ENCODE data around the gene TNFRSF18. TPM values are rescaled to one million over a fixed set of nuclear protein-coding genes. Genes with fewer than 3 reads are reported as not detected.
A peak's percentile ranks its signal among the peaks of the same experiment; 100 is the strongest.
"Not testable (repeated sequence)": the region's sequence is repeated elsewhere in the genome, so short reads cannot be mapped to it uniquely, and the experiment has no call there.

TNFRSF18 gene
- total RNA-seq, 6 experiments from 2014 or later, result 0.24 to 0.27 TPM; not detected in 4

DNA sequence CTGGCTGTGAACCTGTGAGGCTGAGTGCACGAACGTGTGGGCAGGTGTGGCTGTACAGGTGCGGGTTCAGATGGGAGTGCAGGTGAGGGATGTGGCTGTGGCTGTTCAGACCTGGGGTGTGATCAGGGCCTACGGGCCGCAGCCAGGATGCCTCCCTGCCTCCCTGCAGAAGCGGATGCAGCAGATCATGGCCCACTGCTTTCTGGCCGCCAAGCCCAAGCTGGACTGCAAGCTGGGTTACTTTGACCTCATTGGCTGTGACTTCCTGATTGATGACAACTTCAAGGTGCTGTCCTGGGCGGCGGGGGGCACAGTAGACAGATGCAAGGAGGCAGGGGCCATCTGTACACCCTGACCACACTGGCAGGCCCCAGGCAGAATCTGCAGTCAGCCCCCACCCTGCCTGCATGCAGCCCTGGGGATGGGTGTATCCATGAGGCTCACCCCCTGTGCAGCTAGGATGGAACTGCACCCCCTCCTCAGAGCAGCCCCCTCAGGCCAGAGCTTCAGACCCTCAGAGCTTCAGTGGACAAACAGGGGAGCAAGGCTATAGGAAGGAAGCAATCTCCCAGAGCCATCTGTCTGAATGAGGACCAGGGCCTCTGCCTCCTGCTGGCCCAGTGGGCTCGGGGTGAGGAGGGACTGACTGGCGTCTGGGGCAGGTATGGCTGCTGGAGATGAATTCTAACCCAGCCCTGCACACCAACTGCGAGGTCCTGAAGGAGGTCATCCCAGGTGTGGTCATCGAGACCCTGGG lies 9.8 kb downstream of the TNFRSF18 start:
- peak in 2 of 3 donors; percentile 9 to 37 for DNase-seq
- H3K27me3 ChIP-seq, result no peaks in the 10 kb centered on the region
- H3K4me3 ChIP-seq, result no peak overlapping the region
- no CpG with 5 or more reads among the region's 13 CpGs for WGBS (ENCODE audit: insufficient coverage, low coverage, low lambda C conversion rate, missing lambda C conversion rate)
- intact Hi-C loops (cut with DNase I), result no loop called here
- no peak for ATAC-seq
- peaks cover 0 to 3% (median 0%) of the 10 kb centered on the region in 4 donors for H3K4me1 ChIP-seq
- H3K9me3 ChIP-seq, result no peaks in the 10 kb centered on the region
- H3K27ac ChIP-seq, result no peak overlapping the region
- TF ChIP-seq, protein P1, sequence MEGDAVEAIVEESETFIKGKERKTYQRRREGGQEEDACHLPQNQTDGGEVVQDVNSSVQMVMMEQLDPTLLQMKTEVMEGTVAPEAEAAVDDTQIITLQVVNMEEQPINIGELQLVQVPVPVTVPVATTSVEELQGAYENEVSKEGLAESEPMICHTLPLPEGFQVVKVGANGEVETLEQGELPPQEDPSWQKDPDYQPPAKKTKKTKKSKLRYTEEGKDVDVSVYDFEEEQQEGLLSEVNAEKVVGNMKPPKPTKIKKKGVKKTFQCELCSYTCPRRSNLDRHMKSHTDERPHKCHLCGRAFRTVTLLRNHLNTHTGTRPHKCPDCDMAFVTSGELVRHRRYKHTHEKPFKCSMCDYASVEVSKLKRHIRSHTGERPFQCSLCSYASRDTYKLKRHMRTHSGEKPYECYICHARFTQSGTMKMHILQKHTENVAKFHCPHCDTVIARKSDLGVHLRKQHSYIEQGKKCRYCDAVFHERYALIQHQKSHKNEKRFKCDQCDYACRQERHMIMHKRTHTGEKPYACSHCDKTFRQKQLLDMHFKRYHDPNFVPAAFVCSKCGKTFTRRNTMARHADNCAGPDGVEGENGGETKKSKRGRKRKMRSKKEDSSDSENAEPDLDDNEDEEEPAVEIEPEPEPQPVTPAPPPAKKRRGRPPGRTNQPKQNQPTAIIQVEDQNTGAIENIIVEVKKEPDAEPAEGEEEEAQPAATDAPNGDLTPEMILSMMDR (IDR thresholded peaks at IDR 0.05), result no peak
- TF ChIP-seq POLR2A (IDR thresholded peaks at IDR 0.05), result no peak
- no peaks in the 10 kb centered on the region for H3K36me3 ChIP-seq

- 76% methylated on average over 6 of the region's 6 CpGs for whole genome bisulfite sequencing (ENCODE audit: insufficient coverage, low coverage, low lambda C conversion rate, missing lambda C conversion rate)
- H3K9me3 ChIP-seq; DNase-seq; ATAC-seq; intact Hi-C loops (cut with DNase I); H3K27me3 ChIP-seq; H3K36me3 ChIP-seq; H3K4me3 ChIP-seq; H3K4me1 ChIP-seq; H3K27ac ChIP-seq: not testable (repeated sequence)
Observed at GRCh38 chr1:1195726-1196125, 10.7 kb downstream of the TNFRSF18 start.

DNA sequence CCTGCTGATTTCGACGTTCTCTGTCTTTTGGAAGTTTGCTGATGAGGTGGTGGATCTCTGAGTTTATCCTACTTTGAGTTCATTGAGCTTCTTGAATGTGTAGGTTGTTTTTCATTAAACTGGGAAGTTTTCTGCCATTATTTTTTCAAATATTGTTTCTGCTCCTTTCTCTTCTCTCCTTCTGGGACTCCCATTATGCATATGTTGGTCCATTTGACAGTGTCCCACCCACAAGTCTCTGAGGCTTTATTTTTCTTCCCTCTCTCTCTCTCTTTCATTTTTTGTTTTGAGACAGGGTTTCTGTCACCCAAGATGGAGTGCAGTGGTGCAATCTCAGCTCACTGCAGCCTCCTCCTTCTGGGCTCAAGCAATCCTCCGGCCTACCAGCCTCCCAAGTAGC lies 11.7 kb downstream of the TNFRSF18 start:
- TF ChIP-seq, protein P1 (IDR thresholded peaks at IDR 0.05), result no peak
- TF ChIP-seq POLR2A (IDR thresholded peaks at IDR 0.05), result no peak
- no peak for DNase-seq
- Histone ChIP-seq H3K4me3 (no peak overlapping the region), H3K36me3 (no peaks in the 10 kb centered on the region), H3K27me3 (no peaks in the 10 kb centered on the region), H3K4me1 (no peaks in the 10 kb centered on the region), H3K27ac (no peak overlapping the region), H3K9me3 (no peaks in the 10 kb centered on the region)
- WGBS (ENCODE audit: insufficient coverage, low coverage, low lambda C conversion rate, missing lambda C conversion rate), result 90% methylated on average over 3 of the region's 3 CpGs
- no peak for ATAC-seq
- intact Hi-C loops (cut with DNase I), result no loop called here

DNA sequence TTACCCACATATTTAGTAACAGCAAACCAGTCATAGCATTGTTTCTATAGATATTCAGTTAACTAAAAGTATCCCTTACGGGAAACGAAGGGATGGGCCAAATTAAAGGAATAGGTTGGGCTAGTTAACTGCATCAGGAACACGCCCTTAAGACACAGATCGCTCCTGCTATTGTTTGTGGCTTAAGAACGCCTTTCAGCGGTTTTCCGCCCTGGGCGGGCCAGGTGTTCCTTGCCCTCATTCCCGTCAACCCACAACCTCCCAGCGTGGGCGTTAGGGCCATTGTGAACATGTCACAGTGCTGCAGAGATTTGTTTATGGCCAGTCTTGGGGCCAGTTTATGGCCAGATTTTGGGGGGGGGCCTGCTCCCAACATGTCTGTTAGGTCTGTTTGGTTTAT lies 14.7 kb downstream of the TNFRSF18 start:
- H3K36me3 ChIP-seq, result no peaks in the 10 kb centered on the region
- TF ChIP-seq, protein P1 (IDR thresholded peaks at IDR 0.05), result no peak
- no peak overlapping the region for H3K4me3 ChIP-seq
- DNase-seq (peak in 1 of 3 donors; percentile 15), ATAC-seq (no peak)
- WGBS (ENCODE audit: insufficient coverage, low coverage, low lambda C conversion rate, missing lambda C conversion rate), result 89% methylated on average over 9 of the region's 11 CpGs
- H3K27me3 ChIP-seq, result no peaks in the 10 kb centered on the region
- intact Hi-C loops (cut with DNase I), result no loop called here
- H3K27ac ChIP-seq, result no peak overlapping the region
- no peaks in the 10 kb centered on the region for H3K4me1 ChIP-seq
- H3K9me3 ChIP-seq, result no peaks in the 10 kb centered on the region

DNA sequence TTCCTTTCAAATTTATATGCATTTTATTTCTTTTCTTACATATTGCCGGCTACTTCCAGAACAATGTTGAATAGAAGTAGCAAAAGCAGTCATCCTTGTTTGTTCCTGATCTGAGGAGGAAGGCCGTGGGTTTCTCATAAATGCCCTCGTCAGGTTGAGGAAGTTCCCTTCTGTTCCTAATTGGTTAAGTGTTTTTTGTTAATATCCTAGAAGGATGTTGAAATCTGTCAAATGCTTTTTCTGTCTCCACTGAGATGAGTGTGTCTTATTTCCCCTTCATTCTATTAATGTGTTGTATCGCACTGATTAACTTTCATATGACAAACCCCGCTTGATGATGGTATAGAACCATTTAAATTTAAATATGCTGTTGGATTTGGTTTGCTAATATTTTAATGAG lies 17.3 kb downstream of the TNFRSF18 start:
- intact Hi-C loops (cut with DNase I), result no loop called here
- H3K9me3 ChIP-seq, result no peaks in the 10 kb centered on the region
- no peak overlapping the region for H3K27ac ChIP-seq
- DNase-seq, result no peak
- WGBS (ENCODE audit: insufficient coverage, low coverage, low lambda C conversion rate, missing lambda C conversion rate), result 53% methylated on average over 5 of the region's 5 CpGs
- no peaks in the 10 kb centered on the region for H3K36me3 ChIP-seq
- TF ChIP-seq, protein P1 (IDR thresholded peaks at IDR 0.05), result no peak
- no peak for TF ChIP-seq POLR2A (IDR thresholded peaks at IDR 0.05)
- no peak for ATAC-seq
- no peaks in the 10 kb centered on the region for H3K4me1 ChIP-seq
- H3K4me3 ChIP-seq, result no peak overlapping the region
- no peaks in the 10 kb centered on the region for H3K27me3 ChIP-seq

All from right lobe of liver (tissue), 6 donors.